Upper lobe of left lung (tissue), 6 donors: Measurements from ENCODE around the gene OSBPL3. TPM values are rescaled to one million over a fixed set of nuclear protein-coding genes. Genes with fewer than 3 reads are reported as not detected.
A peak's percentile ranks its signal among the peaks of the same experiment; 100 is the strongest.

Source experiments
- ATAC-seq, 2 donors: fragments of 200-7000 bp; cut with Tn5 transposase; one replicate each; pipeline ENCODE4 v1.9.1; 2022; ENCODE audit warnings: mild to moderate bottlenecking in 2 of 2, moderate library complexity in 2 of 2; ENCODE audit not compliant: low FRiP score in 2 of 2
- DNase-seq, 2 donors: peaks; one replicate each; pipeline ENCODE4 v3.0.0-alpha.2; 2019 to 2020
- H3K27ac ChIP-seq, 4 donors: fragments of 200-600 bp; sonication (generic); one replicate each; pipeline ENCODE4 v1.5.1; 2016 to 2019
- H3K27me3 ChIP-seq, 4 donors: fragments of 200-600 bp; sonication (generic); one replicate each; pipeline ENCODE4 v1.5.1; 2017 to 2019
- H3K36me3 ChIP-seq, 4 donors: fragments of 200-600 bp; sonication (generic); one replicate each; pipeline ENCODE4 v1.5.1; 2016 to 2019
- H3K4me1 ChIP-seq, 4 donors: fragments of 200-600 bp; sonication (generic); one replicate each; pipeline ENCODE4 v1.5.1; 2018 to 2019
- H3K4me3 ChIP-seq, 4 donors: fragments of 200-600 bp; sonication (generic); one replicate each; pipeline ENCODE4 v1.5.1; 2017 to 2019; ENCODE audit warnings: mild to moderate bottlenecking in 2 of 4, moderate library complexity in 1 of 4
- H3K9me3 ChIP-seq, 4 donors: fragments of 200-600 bp; sonication (generic); one replicate each; pipeline ENCODE4 v1.5.1; 2018 to 2019
- EP300 ChIP-seq, 4 donors: sonication (generic); formaldehyde crosslinking; IDR thresholded peaks; one replicate each; pipeline ENCODE4 v1.5.1; 2017; ENCODE audit warnings: antibody characterized with exemption in 4 of 4, control low read depth in 2 of 4
- POLR2A ChIP-seq, 4 donors: fragments of 450-650 bp; IDR thresholded peaks; one replicate each; pipeline ENCODE4 v1.5.1; 2016 to 2017; ENCODE audit warnings: antibody characterized with exemption in 4 of 4, mild to moderate bottlenecking in 2 of 4
- POLR2AphosphoS5 ChIP-seq, 2 donors: sonication (generic); formaldehyde crosslinking; IDR thresholded peaks; one replicate each; pipeline ENCODE4 v1.5.1; 2017; ENCODE audit warnings: antibody characterized with exemption in 2 of 2
- WGBS, 2 donors: methylation state at CpG; one replicate each; pipeline ENCODE4 v1.1.5; 2017 to 2018; 5-methylcytosine and 5-hydroxymethylcytosine counted together
- total RNA-seq, 6 donors: library from RNA; depleted of rRNA in 4 of 6; stranded (reverse); fragments of >200 nt in 4 of 6; gene quantifications; one replicate each; pipeline versions ENCODE4 v1.1.0 to v1.2.1, GENCODE V29; 2016 to 2021
- TF ChIP-seq, protein P1 (sequence below), 6 experiments: fragments of 450-650 bp in 4 of 6; fragments of 200-600 bp in 2 of 6; sonication (generic) in 2 of 6; IDR thresholded peaks; one replicate each; pipeline ENCODE4 v1.5.1; 2016 to 2019; ENCODE audit warnings: antibody characterized with exemption in 6 of 6
- donor health status: DM: no; HTN: no; CAD: no; lungs with moderate emphysema.
- donor health status: DM: no; HTN: yes; CAD: no; lungs with severe emphysema.

The OSBPL3 gene
- total RNA-seq, 6 donors from 2014 or later = 17.5 to 55.5 (median 21.7) TPM

DNA sequence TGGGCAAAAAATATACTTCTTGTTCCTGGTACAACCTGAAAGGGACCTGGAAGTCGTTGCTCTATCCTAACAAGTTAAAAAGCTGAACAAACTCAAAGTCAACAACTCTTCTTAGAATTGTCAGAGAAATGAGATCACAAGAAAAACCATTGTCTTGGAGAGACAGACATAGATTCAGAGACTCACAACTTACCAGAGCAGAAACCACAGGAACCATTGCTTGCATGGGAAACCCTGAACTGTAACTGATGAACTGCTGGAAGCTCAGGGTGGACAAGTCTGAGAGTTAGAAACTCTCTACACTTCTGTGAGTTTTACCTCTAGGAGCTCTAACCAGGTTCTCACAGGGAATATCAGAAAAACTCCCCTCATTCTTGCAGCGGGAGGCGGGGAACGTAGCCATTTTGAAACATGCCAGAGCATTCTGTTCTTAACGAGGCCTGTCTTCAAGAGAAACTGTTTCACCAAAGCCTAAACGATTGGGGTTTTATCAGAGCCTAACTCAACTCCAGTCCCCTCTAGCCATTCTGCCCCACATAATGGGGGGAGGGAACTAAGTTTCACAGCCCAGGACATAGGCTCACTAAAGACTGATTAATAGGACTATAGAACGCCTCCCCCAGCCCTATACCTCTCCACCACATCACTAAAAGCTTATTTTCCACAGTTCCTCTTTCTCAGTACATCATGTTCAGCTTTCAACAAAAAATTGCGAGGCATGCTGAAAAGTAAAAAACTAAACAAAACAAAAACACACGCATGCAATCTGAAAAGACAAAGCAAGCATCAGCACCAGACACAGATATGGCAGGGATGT, 210.8 kb downstream of the OSBPL3 start:
- ATAC-seq = peak in 1 of 2 donors; percentile 36
- no peaks in the 10 kb centered on the region for H3K36me3 ChIP-seq
- WGBS, 2 donors = 80 to 81% methylated on average over 9 of the region's 9 CpGs
- TF ChIP-seq POLR2A (IDR thresholded peaks at IDR 0.05) (no peak), POLR2AphosphoS5 (IDR thresholded peaks at IDR 0.05) (no peak)
- no peaks in the 10 kb centered on the region for H3K4me1 ChIP-seq
- H3K4me3 ChIP-seq = no peak overlapping the region
- H3K9me3 ChIP-seq = no peaks in the 10 kb centered on the region
- no peaks in the 10 kb centered on the region for H3K27me3 ChIP-seq
- DNase-seq = no peak
- peak overlapping the region in 1 of 4 donors; percentile 28 for H3K27ac ChIP-seq

DNA sequence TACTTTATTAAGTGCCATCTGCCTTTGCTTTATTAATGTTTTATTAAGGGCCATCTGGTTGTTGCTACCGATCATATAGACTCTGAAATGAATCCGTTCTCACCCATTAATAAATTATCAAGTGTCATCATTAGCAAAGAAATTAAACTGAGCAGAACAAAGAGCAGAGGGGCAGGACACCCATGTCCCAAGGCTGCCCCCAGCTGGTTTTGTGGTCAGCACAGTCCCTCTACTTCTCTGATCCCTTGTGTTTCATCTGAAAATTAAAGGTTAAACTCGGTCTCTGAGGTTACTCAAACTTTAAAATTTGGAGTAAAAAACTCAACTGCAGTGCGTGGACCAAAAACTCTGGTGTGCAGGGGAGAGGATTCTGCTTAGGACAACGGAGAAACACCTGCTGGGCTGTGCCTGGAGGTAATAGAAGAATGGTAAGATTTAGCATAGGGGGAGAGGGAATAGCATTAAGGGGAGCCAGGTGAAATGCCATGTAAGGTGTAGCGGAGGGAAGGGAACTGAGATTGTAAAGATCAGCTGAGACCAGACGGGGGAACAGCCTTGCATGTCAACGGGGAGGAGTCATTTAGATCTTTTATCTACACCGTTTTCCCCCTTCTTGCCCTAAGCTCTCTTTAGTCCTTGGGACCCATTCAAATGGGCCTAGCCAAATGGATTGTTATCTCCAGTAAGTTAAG, 212.0 kb downstream of the OSBPL3 start:
- Histone ChIP-seq H3K4me1 (no peaks in the 10 kb centered on the region), H3K9me3 (no peaks in the 10 kb centered on the region), H3K27ac (no peak overlapping the region), H3K36me3 (no peaks in the 10 kb centered on the region), H3K4me3 (no peak overlapping the region), H3K27me3 (no peaks in the 10 kb centered on the region)
- TF ChIP-seq, protein P1, sequence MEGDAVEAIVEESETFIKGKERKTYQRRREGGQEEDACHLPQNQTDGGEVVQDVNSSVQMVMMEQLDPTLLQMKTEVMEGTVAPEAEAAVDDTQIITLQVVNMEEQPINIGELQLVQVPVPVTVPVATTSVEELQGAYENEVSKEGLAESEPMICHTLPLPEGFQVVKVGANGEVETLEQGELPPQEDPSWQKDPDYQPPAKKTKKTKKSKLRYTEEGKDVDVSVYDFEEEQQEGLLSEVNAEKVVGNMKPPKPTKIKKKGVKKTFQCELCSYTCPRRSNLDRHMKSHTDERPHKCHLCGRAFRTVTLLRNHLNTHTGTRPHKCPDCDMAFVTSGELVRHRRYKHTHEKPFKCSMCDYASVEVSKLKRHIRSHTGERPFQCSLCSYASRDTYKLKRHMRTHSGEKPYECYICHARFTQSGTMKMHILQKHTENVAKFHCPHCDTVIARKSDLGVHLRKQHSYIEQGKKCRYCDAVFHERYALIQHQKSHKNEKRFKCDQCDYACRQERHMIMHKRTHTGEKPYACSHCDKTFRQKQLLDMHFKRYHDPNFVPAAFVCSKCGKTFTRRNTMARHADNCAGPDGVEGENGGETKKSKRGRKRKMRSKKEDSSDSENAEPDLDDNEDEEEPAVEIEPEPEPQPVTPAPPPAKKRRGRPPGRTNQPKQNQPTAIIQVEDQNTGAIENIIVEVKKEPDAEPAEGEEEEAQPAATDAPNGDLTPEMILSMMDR (IDR thresholded peaks at IDR 0.05) = no peak
- TF ChIP-seq POLR2A (IDR thresholded peaks at IDR 0.05) (no peak), EP300 (IDR thresholded peaks at IDR 0.05) (no peak), POLR2AphosphoS5 (IDR thresholded peaks at IDR 0.05) (no peak)
- DNase-seq (no peak), ATAC-seq (no peak)
- 63 to 67% methylated on average over 8 to 9 of the region's 9 CpGs for WGBS, 2 donors

DNA sequence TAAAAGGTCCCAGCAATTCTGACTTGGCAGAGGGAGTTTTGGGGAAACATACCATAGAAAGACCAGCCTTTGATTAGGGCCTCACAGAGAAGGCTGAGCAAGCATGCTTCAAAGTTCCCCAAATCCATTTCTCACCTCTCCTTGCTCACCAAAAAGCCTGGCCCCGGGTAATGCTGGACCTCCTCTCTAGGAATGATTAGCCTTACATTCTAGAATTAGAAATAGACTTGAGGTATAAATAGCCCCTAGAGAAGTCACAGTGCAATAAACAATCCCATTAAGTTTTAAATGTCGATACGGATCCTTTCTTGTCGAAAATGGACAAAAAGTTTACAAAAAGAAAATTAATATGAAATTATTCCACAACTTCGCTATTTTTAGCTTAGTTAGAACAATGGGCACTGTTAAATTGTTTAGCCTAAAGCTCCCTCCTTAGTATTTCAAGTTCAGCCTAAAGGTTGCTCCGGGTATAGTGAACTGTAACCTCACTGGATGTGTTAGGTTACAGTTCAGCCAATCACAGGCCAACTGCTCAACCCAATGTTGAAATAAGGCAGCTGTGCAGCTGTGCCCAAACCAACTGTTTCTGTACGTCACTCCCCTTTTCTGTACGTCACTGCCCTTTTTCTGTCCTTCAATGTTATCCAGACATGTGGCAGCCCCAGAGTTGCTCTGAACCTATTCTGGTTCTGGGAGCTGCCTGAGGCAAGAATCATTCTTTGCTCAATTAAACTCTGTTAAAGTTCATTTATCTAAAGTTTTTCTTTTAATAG, 214.8 kb downstream of the OSBPL3 start:
- WGBS, 2 donors = 46 to 63% methylated on average over 8 of the region's 8 CpGs
- no peak for ATAC-seq
- Histone ChIP-seq H3K4me1 (no peaks in the 10 kb centered on the region), H3K36me3 (no peaks in the 10 kb centered on the region), H3K27ac (no peak overlapping the region), H3K27me3 (no peaks in the 10 kb centered on the region), H3K4me3 (no peak overlapping the region), H3K9me3 (no peaks in the 10 kb centered on the region)
- no peak for DNase-seq
- TF ChIP-seq POLR2AphosphoS5 (IDR thresholded peaks at IDR 0.05) = no peak
- no peak for TF ChIP-seq EP300 (IDR thresholded peaks at IDR 0.05)
- TF ChIP-seq POLR2A (IDR thresholded peaks at IDR 0.05) = no peak
- TF ChIP-seq, protein P1 (IDR thresholded peaks at IDR 0.05) = no peak

DNA sequence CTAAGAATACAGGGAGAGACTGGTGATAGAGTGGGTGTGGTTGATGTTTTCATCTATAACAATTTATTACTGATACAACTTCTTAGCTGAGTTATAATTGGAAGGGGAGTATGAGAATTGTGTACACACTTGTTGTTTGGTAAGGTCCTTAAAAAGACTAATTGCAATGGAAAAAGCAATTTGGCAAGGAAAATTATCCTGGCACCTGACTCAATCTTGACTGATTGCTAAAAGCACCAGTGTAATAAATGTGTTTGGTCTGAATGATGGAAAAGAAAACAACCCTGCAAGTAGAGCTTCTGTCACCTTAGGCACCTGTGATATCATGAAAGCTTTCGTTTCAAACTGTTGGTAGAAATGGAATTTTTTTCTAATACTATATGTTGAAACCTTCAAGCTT, 216.0 kb downstream of the OSBPL3 start:
- DNase-seq = no peak
- Histone ChIP-seq H3K4me1 (no peaks in the 10 kb centered on the region), H3K27ac (no peak overlapping the region), H3K4me3 (no peak overlapping the region), H3K9me3 (no peaks in the 10 kb centered on the region), H3K36me3 (no peaks in the 10 kb centered on the region), H3K27me3 (no peaks in the 10 kb centered on the region)
- no peak for ATAC-seq
- WGBS, 2 donors = 67 to 81% methylated on average over 1 of the region's 1 CpG
- TF ChIP-seq POLR2AphosphoS5 (IDR thresholded peaks at IDR 0.05) (no peak), EP300 (IDR thresholded peaks at IDR 0.05) (no peak), POLR2A (IDR thresholded peaks at IDR 0.05) (no peak)
- TF ChIP-seq, protein P1 (IDR thresholded peaks at IDR 0.05) = no peak

DNA sequence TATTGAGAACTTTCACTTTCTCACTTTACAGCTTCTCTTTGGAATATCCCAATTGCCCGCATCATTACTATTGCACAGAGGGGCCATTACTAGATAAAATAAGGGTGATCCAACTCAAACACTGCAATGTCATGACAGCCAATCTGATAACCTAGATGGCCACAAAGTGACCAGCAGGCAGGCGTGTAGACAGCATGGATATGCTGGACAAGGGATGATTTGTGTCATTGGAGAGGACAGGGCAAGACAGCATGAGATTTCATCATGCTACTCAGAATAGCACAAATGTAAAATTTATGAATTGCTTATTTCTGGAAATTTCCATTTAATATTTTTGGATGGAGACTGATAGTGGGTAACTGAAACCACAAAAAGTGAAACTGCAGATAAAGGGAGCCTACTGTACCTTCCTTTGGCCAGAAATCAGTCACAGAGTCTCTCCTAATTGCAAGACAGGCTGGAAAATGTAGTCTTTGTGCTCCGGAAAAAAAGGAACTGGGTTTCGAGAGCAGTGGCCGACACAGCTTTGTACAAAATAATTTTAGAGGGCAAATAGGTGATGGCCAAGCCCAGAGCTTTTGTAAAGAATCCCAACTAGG, 216.6 kb downstream of the OSBPL3 start:
- 79 to 82% methylated on average over 5 of the region's 5 CpGs for WGBS, 2 donors
- TF ChIP-seq POLR2A (IDR thresholded peaks at IDR 0.05) = no peak
- TF ChIP-seq, protein P1 (IDR thresholded peaks at IDR 0.05) = no peak
- TF ChIP-seq EP300 (IDR thresholded peaks at IDR 0.05) = no peak
- TF ChIP-seq POLR2AphosphoS5 (IDR thresholded peaks at IDR 0.05) = no peak
- no peaks in the 10 kb centered on the region for H3K4me1 ChIP-seq

More for the DNA sequence above, 216.6 kb downstream of the OSBPL3 start:
- H3K4me3 ChIP-seq = no peak overlapping the region
- no peak overlapping the region for H3K27ac ChIP-seq
- DNase-seq = no peak
- H3K9me3 ChIP-seq = no peaks in the 10 kb centered on the region
- H3K27me3 ChIP-seq = no peaks in the 10 kb centered on the region
- H3K36me3 ChIP-seq = no peaks in the 10 kb centered on the region
- ATAC-seq = no peak
